MM.1S (cell line): Measurements from ENCODE around the gene GNAT2.

Source experiments
- EZH2 ChIP-seq: fragments of 300-600 bp; sonication (generic); optimal IDR thresholded peaks from 2 replicates; pipeline ENCODE3; 2017; ENCODE audit warnings: low read depth, mild to moderate bottlenecking, antibody characterized with exemption, low read length, mixed read lengths
- EZH2phosphoT487 ChIP-seq: fragments of 300-600 bp; sonication (generic); IDR thresholded peaks from 2 replicates; pipeline ENCODE4 v1.6.1; 2018; ENCODE audit warnings: antibody characterized with exemption, low read length
- TF ChIP-seq, protein P1 (sequence below): fragments of 300-600 bp; sonication (generic); IDR thresholded peaks from 2 replicates; pipeline ENCODE4 v1.5.1; 2016; ENCODE audit warnings: antibody characterized with exemption, low read length, mixed read lengths

DNA sequence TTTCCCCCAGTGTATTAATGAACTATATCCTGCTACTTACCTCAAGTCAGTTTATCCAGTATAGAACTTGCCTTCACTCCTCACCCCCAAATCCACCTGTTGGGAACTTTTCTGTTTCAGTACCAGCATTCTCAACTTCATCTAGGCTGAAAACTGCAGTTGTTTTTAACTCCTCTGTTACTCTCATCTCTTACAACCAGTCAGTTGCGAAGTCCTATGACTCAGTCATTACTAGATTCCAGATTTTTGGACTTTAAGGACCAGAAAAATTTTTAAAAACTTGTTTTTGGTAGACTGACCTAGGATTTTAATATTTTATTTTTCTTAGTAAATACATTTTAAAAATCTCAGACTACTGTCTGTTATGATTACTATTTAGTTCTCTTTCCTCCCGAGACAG is 62.9 kb downstream of the GNAT2 start:
- TF ChIP-seq, protein P1, sequence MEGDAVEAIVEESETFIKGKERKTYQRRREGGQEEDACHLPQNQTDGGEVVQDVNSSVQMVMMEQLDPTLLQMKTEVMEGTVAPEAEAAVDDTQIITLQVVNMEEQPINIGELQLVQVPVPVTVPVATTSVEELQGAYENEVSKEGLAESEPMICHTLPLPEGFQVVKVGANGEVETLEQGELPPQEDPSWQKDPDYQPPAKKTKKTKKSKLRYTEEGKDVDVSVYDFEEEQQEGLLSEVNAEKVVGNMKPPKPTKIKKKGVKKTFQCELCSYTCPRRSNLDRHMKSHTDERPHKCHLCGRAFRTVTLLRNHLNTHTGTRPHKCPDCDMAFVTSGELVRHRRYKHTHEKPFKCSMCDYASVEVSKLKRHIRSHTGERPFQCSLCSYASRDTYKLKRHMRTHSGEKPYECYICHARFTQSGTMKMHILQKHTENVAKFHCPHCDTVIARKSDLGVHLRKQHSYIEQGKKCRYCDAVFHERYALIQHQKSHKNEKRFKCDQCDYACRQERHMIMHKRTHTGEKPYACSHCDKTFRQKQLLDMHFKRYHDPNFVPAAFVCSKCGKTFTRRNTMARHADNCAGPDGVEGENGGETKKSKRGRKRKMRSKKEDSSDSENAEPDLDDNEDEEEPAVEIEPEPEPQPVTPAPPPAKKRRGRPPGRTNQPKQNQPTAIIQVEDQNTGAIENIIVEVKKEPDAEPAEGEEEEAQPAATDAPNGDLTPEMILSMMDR: no peak
- TF ChIP-seq EZH2 (no peak), EZH2phosphoT487 (no peak)
